ENCODE measurements around the gene TMEM132D.

DNA sequence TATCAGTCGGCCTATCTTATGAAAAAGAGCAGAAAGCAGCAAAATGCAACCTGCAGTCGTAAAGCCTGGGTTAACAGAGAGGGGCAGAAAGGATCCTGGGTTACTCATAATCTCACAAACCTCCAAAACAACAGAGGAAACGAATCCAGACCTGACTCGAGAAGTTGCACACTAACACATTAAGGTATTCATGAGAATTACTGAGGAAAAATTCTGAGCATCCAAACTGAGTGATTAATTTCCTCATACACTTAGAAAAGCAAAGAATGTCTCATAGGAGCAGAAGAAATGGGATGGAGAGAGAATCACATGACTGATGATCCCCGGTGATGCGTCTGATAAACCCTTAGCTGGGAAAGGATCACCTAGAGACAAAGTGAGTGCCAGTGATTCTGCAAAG lies 272.5 kb downstream of the TMEM132D start:
- TF ChIP-seq, protein P1, sequence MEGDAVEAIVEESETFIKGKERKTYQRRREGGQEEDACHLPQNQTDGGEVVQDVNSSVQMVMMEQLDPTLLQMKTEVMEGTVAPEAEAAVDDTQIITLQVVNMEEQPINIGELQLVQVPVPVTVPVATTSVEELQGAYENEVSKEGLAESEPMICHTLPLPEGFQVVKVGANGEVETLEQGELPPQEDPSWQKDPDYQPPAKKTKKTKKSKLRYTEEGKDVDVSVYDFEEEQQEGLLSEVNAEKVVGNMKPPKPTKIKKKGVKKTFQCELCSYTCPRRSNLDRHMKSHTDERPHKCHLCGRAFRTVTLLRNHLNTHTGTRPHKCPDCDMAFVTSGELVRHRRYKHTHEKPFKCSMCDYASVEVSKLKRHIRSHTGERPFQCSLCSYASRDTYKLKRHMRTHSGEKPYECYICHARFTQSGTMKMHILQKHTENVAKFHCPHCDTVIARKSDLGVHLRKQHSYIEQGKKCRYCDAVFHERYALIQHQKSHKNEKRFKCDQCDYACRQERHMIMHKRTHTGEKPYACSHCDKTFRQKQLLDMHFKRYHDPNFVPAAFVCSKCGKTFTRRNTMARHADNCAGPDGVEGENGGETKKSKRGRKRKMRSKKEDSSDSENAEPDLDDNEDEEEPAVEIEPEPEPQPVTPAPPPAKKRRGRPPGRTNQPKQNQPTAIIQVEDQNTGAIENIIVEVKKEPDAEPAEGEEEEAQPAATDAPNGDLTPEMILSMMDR (IDR thresholded peaks at IDR 0.05), result no peak
- TF ChIP-seq POLR2A (IDR thresholded peaks at IDR 0.05), result no peak
